ENCODE measurements around the gene HES6.

HES6 gene

DNA sequence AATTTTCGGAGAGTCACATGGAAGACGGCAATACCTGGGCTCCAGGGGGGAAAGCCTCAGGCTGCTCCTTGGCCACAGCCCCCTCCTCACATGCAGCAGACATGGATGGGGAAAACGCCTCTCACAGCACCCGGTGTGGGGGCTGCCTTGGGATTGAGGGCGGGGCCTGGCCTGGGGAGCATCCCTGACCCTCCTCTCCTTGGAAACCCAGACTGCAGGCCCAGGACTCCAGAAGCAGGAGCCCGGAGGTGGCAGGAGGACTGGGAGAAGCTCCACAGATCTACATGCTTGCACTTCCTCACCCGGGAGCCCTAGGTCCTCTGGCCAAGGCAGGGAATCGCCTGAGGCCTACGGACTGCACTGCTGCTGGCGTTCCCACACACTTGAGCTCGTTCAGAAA is 12.1 kb upstream of the HES6 start:
- H3K36me3 ChIP-seq (ENCODE audit: control insufficient read depth, insufficient read depth, low read length) = peaks cover 9% of the 10 kb centered on the region
- H3K4me3 ChIP-seq (ENCODE audit: extremely low read depth, insufficient read depth, low read length, poor library complexity, severe bottlenecking) = no peak overlapping the region
- no peaks in the 10 kb centered on the region for H3K9me3 ChIP-seq (ENCODE audit: control insufficient read depth, low read length)
- no peak overlapping the region for H3K27ac ChIP-seq (ENCODE audit: low read depth, low read length, severe bottlenecking)
- WGBS, 2 experiments (ENCODE audit: insufficient coverage in 2 of 2) = 87 to 95% methylated on average over 9 to 11 of the region's 11 CpGs
- no peaks in the 10 kb centered on the region for H3K4me1 ChIP-seq (ENCODE audit: control insufficient read depth, insufficient read depth, low read length, poor library complexity, severe bottlenecking)

- Histone ChIP-seq H3K9me3 (ENCODE audit: control insufficient read depth, low read length) (no peaks in the 10 kb centered on the region), H3K4me1 (ENCODE audit: control insufficient read depth, insufficient read depth, low read length, poor library complexity, severe bottlenecking) (no peaks in the 10 kb centered on the region), H3K36me3 (ENCODE audit: control insufficient read depth, insufficient read depth, low read length) (peaks cover 9% of the 10 kb centered on the region), H3K27ac (ENCODE audit: low read depth, low read length, severe bottlenecking) (no peak overlapping the region), H3K4me3 (ENCODE audit: extremely low read depth, insufficient read depth, low read length, poor library complexity, severe bottlenecking) (no peak overlapping the region)
- WGBS, 2 experiments (ENCODE audit: insufficient coverage in 2 of 2) = 93 to 97% methylated on average over 7 to 12 of the region's 12 CpGs
Measured at GRCh38 chr2:238251331-238251730, 11.5 kb upstream of the HES6 start.

GRCh38 chr2:238250896-238251295 is 11.1 kb upstream of the HES6 start:
- no peak overlapping the region for H3K27ac ChIP-seq (ENCODE audit: low read depth, low read length, severe bottlenecking)
- no peaks in the 10 kb centered on the region for H3K9me3 ChIP-seq (ENCODE audit: control insufficient read depth, low read length)
- H3K4me3 ChIP-seq (ENCODE audit: extremely low read depth, insufficient read depth, low read length, poor library complexity, severe bottlenecking) = no peak overlapping the region
- no peaks in the 10 kb centered on the region for H3K4me1 ChIP-seq (ENCODE audit: control insufficient read depth, insufficient read depth, low read length, poor library complexity, severe bottlenecking)
- WGBS, 2 experiments (ENCODE audit: insufficient coverage in 2 of 2) = 88 to 98% methylated on average over 4 to 5 of the region's 7 CpGs
- H3K36me3 ChIP-seq (ENCODE audit: control insufficient read depth, insufficient read depth, low read length) = peaks cover 9% of the 10 kb centered on the region

DNA sequence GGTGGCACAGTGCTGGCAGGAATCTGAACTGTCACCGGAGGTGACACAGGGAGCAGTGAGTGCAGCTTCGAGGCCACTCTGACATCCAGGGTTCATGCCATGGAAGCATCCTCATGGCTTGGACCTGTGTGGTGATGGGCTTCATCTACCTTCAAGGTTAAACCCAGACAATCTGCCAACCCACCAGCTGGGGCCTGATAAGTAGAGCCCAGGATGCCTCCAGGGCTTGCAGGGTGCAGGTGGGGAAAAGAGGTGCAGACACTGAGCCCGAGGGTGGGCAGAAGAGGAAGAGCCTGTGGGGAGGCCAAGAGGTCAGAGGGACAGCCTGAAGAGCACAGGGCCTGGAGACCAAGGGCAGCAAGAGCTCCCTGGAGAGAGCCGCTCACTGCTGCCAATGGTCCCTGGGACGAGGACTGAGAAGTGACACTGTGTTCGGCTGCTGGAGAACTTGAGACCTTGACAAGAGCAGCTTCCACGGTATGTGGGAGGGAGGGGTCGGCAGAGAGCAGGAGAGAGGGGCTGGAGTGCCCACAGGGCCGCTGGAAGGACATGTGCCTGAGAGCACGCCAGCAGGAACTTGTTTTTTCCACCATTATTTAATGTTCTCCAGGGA is 8.1 kb upstream of the HES6 start:
- WGBS, 2 experiments (ENCODE audit: insufficient coverage in 2 of 2) = 91 to 93% methylated on average over 8 of the region's 10 CpGs
- H3K9me3 ChIP-seq (ENCODE audit: control insufficient read depth, low read length) = no peaks in the 10 kb centered on the region
- no peak overlapping the region for H3K27ac ChIP-seq (ENCODE audit: low read depth, low read length, severe bottlenecking)
- no peaks in the 10 kb centered on the region for H3K4me1 ChIP-seq (ENCODE audit: control insufficient read depth, insufficient read depth, low read length, poor library complexity, severe bottlenecking)
- H3K36me3 ChIP-seq (ENCODE audit: control insufficient read depth, insufficient read depth, low read length) = peaks cover 2% of the 10 kb centered on the region
- H3K4me3 ChIP-seq (ENCODE audit: extremely low read depth, insufficient read depth, low read length, poor library complexity, severe bottlenecking) = no peak overlapping the region

DNA sequence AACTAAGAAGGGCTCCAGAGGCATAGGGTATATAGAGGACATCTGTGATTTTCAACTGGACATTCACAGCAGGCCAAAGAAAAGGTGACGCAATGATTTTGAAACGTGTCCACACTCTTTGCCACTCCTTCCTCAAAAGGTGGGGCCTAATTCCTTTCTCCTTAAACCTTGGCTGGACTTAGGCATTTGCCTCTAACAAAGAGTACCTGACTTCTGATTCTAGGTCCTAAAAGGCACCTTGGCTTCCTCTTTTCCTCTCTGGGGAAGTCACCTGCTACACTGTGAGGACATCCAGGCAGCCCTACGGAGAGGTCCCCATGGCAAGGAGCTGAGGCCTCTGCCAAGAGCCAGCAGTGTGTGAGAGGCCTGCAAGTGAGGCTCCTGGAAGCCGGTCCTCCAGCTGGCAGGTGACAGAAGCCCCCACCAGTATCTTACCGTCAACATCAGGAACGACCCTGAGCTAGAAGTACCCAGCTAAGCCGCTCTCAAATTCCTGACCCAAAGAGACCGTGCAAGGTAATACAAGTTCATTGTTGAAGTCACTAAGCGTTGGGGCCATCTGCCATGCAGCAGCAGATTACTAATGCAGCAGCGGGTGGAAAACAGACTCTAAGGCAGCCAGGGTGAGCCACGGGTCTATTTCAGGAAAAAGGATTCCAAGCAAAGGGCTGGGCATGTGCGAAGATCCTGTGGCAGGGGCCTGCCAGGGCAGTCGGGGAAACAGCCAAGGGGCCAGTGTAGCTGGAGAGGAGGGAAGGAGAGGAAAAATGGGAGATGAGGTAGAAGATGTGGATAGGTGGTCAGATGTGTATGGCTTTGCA is 7.4 kb upstream of the HES6 start:
- H3K36me3 ChIP-seq (ENCODE audit: control insufficient read depth, insufficient read depth, low read length) = no peaks in the 10 kb centered on the region
- no peak overlapping the region for H3K4me3 ChIP-seq (ENCODE audit: extremely low read depth, insufficient read depth, low read length, poor library complexity, severe bottlenecking)
- H3K4me1 ChIP-seq (ENCODE audit: control insufficient read depth, insufficient read depth, low read length, poor library complexity, severe bottlenecking) = peaks cover 3% of the 10 kb centered on the region
- WGBS, 2 experiments (ENCODE audit: insufficient coverage in 2 of 2) = 91 to 94% methylated on average over 11 to 13 of the region's 13 CpGs
- H3K27ac ChIP-seq (ENCODE audit: low read depth, low read length, severe bottlenecking) = no peak overlapping the region
- no peaks in the 10 kb centered on the region for H3K9me3 ChIP-seq (ENCODE audit: control insufficient read depth, low read length)

DNA sequence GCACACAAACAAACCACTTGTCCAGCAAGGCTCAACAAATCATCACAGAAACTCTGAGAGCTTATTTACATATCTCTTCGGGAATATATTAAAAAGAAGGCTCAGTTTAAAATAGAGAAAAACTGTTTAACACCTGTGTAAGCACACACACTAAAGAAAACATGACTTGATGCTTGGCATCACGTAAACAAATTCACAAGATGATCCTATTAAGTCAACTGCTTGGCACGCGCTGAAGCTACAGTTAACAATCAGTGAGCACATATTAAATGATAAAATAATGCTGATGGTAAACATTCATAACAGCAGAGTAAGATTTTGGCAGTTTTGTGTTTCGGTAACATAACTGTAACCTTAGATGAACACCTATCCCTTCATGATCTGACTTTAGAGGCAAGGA is 4.3 kb upstream of the HES6 start:
- H3K4me3 ChIP-seq (ENCODE audit: extremely low read depth, insufficient read depth, low read length, poor library complexity, severe bottlenecking) = no peak overlapping the region
- peaks cover 3% of the 10 kb centered on the region for H3K4me1 ChIP-seq (ENCODE audit: control insufficient read depth, insufficient read depth, low read length, poor library complexity, severe bottlenecking)
- H3K27ac ChIP-seq (ENCODE audit: low read depth, low read length, severe bottlenecking) = no peak overlapping the region
- H3K9me3 ChIP-seq (ENCODE audit: control insufficient read depth, low read length) = no peaks in the 10 kb centered on the region
- 100% methylated on average over 1 of the region's 5 CpGs; no CpG with 5 or more reads in 1 of the 2 experiments for WGBS, 2 experiments (ENCODE audit: insufficient coverage in 2 of 2)
- H3K36me3 ChIP-seq (ENCODE audit: control insufficient read depth, insufficient read depth, low read length) = no peaks in the 10 kb centered on the region

DNA sequence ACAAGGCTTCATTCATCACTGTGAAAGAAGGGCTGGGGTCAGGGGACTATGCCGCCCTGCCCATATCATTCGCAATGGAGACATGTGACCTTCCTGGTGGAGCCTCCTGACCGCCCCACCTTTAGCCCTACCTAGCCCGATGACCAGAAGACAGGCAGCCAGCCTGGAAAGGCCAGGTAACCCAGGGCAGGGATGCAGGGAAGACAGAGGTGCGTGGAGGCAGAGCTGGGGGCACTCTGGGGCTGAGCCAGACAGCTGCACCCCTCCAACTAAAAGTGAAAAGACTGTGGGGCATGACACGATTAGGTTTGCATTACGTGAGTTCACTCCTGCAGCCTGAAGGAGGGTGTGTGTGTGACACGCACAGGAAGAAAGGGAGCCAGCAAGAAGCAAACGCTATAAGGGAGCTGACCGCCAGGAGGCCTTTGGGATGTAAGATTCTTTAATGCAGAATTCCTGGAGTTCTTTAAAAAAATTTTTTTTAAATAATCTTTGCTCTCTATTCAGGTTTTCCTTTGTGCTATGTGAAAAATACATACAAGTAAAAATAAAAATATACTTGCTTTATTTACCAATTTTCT is 3.7 kb upstream of the HES6 start:
- Histone ChIP-seq H3K4me3 (ENCODE audit: extremely low read depth, insufficient read depth, low read length, poor library complexity, severe bottlenecking) (no peak overlapping the region), H3K27ac (ENCODE audit: low read depth, low read length, severe bottlenecking) (no peak overlapping the region), H3K9me3 (ENCODE audit: control insufficient read depth, low read length) (no peaks in the 10 kb centered on the region), H3K4me1 (ENCODE audit: control insufficient read depth, insufficient read depth, low read length, poor library complexity, severe bottlenecking) (peaks cover 3% of the 10 kb centered on the region), H3K36me3 (ENCODE audit: control insufficient read depth, insufficient read depth, low read length) (no peaks in the 10 kb centered on the region)
- WGBS, 2 experiments (ENCODE audit: insufficient coverage in 2 of 2) = 86 to 88% methylated on average over 9 to 10 of the region's 10 CpGs

DNA sequence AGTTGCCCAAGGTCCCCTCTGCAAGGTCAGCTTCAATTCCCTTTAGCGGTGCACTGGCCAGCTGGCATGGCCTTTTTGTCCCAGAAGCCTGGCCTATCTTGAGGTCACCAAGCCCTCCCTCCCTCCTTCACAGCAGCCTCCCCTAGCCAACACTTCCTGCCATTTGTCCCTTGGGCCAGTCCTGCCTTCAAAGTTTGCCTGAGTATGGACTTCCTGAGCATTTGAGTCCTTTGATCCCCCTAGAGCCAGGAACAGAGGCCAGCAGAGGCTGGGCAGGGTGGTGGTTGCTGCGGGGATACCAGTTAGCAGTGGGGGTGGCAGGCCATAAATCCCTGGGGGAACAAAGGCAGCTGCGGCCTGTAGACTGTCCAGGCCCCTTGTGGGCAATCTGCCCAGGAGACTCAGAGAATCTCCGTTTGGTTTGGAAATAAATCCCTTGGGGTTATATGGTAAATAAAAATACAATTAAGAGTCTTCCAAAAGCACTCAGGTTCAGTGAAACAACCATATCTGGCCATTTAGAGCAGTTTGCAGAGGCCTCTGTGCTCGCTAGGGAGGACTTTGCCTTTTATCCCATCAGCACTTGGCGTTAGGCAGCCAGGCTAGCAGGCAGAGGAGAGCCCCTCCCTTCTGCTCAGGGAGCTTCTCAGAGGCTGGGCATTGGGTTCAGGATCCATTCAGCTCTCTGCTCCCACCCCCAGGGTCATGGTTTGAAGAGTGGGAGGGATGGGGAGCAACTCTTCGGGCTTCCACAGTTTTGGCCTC is 3.1 kb upstream of the HES6 start:
- H3K9me3 ChIP-seq (ENCODE audit: control insufficient read depth, low read length) = no peaks in the 10 kb centered on the region
- no peaks in the 10 kb centered on the region for H3K36me3 ChIP-seq (ENCODE audit: control insufficient read depth, insufficient read depth, low read length)
- no peak overlapping the region for H3K27ac ChIP-seq (ENCODE audit: low read depth, low read length, severe bottlenecking)
- 84 to 88% methylated on average over 4 to 7 of the region's 7 CpGs for WGBS, 2 experiments (ENCODE audit: insufficient coverage in 2 of 2)
- H3K4me3 ChIP-seq (ENCODE audit: extremely low read depth, insufficient read depth, low read length, poor library complexity, severe bottlenecking) = no peak overlapping the region
- peaks cover 3% of the 10 kb centered on the region for H3K4me1 ChIP-seq (ENCODE audit: control insufficient read depth, insufficient read depth, low read length, poor library complexity, severe bottlenecking)

DNA sequence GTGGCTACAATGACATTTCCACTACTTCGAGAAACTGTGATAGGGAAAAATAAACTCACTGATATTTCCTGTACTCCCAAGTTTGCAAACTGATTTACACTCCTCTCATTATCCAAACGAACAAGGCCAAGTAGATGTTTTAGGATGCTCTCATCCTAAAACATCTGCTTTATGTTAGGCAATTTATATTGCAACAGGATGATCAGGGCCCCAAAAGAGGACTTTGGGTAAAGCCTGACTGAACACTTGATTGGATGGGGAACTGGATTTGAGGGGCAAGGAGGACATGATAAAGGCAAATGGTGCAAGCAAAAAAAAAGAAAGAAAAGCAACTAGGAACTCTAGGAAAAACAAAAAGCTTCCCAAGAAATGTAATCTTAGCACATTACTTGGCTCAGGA is 2.1 kb upstream of the HES6 start:
- H3K9me3 ChIP-seq (ENCODE audit: control insufficient read depth, low read length) = no peaks in the 10 kb centered on the region
- H3K4me1 ChIP-seq (ENCODE audit: control insufficient read depth, insufficient read depth, low read length, poor library complexity, severe bottlenecking) = peaks cover 3% of the 10 kb centered on the region
- no peaks in the 10 kb centered on the region for H3K36me3 ChIP-seq (ENCODE audit: control insufficient read depth, insufficient read depth, low read length)
- H3K27ac ChIP-seq (ENCODE audit: low read depth, low read length, severe bottlenecking) = no peak overlapping the region
- 80% methylated on average over 1 of the region's 2 CpGs; no CpG with 5 or more reads in 1 of the 2 experiments for WGBS, 2 experiments (ENCODE audit: insufficient coverage in 2 of 2)
- no peak overlapping the region for H3K4me3 ChIP-seq (ENCODE audit: extremely low read depth, insufficient read depth, low read length, poor library complexity, severe bottlenecking)

DNA sequence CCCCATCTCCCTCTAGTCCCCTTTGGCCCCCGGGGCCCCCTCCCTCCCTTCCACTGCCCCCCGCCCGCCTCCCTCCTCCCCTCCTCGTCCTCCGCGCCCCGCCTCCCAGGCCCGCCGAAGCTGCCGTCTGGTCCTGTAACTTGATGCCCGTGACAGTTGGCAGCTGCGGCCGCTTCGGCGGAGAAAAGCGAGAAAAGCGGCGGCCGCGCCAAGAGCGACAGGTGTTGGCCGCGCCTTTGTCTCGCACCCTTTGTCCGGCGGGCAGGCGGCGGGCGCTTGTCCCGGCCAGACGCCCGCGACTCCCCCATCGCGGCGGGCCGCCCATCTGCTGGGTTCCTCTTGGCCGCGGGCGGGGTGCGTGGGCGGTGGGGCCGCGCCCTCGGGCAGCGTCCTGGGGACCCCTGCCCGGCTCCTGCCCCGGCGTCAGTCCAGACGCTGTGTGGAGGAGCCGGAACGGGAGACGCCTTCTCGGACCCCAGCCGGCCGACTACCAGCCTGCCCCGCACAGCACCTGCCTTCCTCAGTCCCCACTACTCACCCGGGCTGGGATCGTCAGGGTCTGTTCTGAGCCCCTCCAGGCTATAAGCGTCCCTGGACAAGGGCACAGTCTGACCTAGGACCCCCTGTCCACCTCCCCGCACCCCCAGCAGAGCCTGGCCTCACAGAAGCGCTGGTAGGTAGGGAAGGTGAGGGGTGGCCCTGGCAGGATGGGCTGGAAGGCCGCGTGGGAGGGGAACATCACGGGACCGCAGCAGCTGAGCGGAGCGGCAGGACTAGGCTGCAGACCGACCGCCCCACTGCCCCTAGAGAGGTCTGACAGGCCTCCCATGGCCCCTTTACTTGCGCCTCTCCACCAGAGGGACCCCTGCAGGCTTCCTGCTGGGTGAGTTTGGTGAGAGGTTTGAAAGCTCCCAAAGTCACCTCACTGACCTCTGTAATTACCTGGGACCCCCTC is 1.2 kb upstream of the HES6 start:
- Histone ChIP-seq H3K36me3 (ENCODE audit: control insufficient read depth, insufficient read depth, low read length) (no peaks in the 10 kb centered on the region), H3K27ac (ENCODE audit: low read depth, low read length, severe bottlenecking) (no peak overlapping the region), H3K4me3 (ENCODE audit: extremely low read depth, insufficient read depth, low read length, poor library complexity, severe bottlenecking) (peak overlapping the region; percentile 43), H3K4me1 (ENCODE audit: control insufficient read depth, insufficient read depth, low read length, poor library complexity, severe bottlenecking) (peaks cover 3% of the 10 kb centered on the region), H3K9me3 (ENCODE audit: control insufficient read depth, low read length) (no peaks in the 10 kb centered on the region)
- 8% methylated on average over 38 to 46 of the region's 71 CpGs for WGBS, 2 experiments (ENCODE audit: insufficient coverage in 2 of 2)
